Effector CD8-positive, alpha-beta T cell (primary cell): Measurements from ENCODE around the gene PABPN1L.

ENCODE experiments used
- DNase-seq: peaks from one replicate; lab custom pipeline; 2025; lab: John Stamatoyannopoulos, UW

PABPN1L gene

DNA sequence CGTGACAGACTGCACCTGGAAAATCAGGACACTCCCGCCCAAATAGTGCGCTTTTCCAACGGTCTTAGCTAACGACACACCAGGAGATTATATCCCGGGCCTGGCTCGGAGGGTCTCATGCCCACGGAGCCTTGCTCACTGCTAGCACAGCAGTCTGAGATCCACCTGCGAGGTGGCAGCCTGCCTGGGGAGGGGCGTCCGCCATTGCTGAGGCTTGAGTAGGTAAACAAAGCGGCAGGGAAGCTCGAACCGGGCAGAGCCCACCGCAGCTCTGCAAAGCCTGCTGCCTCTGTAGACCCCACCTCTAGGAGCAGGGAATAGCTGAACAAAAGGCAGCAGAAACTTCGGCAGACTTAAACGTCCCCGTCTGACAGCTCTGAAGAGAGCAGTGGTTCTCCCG is 14.8 kb downstream of the PABPN1L start:
- no peak for DNase-seq

DNA sequence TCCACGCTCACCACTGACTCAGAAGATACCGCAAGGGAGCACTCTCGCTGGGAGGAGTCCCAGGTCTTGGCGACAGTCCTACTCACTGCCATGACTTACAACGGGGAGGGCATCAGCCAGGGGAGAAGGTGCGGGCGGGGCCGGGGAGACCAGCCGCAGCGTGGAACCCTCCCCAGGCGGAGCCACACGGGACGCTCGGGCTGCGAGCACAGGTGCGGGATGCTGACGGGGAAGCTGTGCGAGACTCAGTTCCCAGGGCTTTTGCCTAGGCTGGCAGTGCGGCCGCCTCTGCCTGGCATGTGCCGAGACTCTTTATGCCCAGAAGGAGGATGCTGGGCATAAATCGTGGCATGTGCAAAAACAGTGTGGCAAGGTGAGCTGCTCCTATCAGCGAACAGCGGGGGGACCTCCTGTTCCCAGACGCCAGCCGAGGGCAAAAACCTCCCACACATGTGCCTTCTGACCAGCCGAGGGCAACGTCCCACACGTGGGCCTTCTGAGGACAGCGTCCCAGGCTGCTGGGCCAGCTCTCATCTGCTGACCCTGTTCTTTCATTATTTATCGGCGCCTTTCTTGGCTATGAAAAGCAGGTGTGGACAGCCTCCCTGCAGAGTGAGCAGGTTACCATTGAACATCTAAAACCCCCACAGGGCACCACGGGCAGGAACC is 15.8 kb downstream of the PABPN1L start:
- DNase-seq: no peak

DNA sequence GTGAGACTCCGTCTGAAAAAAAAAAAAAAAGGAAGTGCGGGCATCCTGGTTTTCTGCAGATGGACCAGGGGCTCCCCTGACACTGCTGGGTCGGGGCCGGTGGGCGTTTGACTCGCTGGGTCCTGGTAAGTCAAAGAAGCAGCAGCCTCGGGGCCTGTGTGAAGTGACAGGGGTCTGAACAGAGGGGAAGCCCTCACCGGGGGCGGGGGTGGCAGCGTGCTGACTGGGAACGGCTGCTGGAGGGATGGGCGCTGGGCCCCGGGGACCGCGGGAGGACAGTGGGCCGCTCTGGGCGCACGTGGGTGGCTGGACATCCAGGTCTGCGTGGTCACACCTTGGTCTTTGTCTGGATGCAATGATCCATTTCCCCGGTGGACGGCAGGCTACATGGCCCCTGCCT is 17.9 kb downstream of the PABPN1L start:
- no peak for DNase-seq

DNA sequence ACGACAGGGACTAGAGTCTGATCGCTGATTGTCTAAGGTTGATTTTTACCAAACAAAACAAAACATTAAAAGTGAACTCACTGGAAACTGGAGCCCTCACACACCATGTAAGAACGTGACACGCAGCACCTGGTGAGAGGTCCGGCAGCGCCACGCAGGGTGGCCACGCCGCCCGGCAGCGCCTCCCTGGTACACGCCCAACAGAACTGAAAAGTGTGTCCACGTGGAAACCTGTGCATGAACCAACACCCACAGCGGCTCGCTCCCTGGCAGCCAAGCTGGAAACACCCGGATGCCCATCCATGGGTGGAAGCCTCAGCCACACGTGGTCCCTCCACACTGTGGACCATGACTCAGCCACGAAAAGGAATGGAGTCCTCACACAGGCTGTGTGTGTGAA is 18.8 kb downstream of the PABPN1L start:
- no peak for DNase-seq

DNA sequence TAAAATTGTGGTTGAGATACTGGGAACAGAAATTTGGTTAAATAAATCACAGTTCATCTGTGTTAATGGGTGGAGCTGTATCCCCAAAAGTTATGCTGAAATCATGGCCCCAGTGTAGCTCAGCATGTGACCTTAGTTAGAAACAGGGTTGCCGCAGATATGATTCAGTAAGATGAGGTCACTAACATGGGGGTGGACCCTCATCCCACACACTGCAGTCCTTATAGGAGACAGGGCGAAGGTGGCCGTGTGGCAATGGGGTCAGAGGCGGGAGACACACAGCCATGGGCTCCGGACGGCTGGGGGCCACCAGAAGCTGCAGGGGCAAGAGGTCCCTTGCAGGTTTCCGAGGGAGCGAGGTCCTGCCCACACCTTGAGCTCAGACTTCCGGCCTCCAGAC is 20.4 kb downstream of the PABPN1L start:
- no peak for DNase-seq

DNA sequence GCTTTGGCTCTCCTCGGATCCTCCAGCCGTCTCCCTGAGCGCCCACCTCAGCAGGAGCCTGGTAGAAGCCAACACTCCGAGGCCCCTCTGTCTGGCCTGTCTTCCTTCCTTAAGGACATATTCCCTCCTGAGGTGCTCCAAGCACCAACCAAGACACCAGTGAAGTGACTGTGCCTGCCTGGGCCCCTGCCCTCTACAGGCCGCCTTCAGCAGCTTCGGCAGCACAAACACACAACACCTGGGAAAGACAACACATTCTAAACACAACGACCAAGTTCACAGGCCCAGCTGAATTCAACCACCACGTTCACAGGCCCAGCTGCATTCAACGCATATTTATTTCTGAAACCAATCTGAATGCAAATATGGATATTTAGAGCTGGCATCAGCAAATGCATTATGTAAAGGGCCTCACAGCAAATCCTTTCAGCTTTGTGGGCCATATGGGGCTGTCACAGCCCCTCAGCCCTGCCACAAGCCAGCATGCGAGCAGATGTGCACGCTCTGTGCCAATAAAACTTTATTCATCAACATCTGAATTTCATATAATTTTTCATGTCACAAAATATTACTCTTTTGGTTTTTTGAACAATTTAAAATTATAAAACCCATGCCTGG is 21.9 kb downstream of the PABPN1L start:
- DNase-seq: no peak

DNA sequence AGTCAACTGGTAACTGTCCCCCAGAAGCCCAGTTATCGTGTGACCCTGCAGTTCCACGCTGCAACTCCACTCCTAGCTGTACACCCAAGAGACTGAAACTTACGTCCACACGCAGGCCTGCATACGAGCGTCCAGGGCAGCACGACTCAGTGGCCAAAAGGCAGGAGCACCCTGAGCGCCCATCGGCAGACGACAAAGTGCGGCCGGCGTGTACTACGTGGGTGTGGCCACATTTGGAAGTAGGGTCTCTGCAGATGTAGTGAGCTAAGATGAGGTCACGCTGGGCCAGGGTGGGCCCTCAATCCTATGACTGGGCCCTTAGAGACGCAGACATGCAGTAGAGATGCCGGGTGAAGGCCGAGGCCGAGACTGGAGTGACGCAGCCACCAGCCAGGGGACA is 23.2 kb downstream of the PABPN1L start:
- no peak for DNase-seq

DNA sequence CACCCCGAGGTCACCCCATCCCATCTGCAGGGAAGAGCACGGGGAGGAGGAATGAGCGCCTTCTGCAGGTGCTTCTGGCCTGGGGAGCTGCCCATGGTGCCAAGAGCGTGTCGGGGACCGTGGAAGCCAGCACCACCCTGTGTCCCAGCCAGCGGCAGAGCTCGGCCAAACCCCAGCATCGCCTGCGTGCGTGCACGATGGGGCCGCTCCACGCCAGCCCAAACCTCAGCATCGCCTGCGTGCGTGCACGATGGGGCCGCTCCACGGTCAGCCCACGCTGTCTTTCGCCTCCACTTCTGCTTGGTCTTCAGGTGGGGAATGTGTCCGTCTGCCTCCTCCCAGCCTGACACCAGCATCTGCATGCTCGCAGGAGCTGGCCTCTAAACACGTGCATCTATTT is 23.7 kb downstream of the PABPN1L start:
- no peak for DNase-seq

DNA sequence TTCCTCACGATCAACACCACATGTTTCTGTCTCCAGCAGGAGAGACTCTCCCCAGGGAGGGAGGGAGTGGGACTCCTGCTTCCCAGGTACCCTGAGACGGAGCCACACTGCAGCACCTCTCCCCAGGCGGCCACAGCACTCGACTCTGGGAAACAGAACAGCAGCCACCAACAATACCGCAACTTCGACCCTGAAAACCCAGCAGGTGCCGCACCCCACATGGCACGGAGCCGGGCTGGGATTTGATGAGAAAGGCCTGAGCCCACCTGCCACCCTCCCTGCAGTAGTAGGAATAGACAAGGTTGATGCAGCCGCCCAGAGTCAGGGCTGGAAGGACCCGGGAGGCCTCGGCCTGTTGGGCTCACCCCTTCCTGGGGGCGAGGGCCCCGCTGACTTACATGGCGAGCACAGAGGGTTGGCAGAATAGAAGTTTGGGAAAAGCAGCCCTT is 24.1 kb downstream of the PABPN1L start:
- no peak for DNase-seq

DNA sequence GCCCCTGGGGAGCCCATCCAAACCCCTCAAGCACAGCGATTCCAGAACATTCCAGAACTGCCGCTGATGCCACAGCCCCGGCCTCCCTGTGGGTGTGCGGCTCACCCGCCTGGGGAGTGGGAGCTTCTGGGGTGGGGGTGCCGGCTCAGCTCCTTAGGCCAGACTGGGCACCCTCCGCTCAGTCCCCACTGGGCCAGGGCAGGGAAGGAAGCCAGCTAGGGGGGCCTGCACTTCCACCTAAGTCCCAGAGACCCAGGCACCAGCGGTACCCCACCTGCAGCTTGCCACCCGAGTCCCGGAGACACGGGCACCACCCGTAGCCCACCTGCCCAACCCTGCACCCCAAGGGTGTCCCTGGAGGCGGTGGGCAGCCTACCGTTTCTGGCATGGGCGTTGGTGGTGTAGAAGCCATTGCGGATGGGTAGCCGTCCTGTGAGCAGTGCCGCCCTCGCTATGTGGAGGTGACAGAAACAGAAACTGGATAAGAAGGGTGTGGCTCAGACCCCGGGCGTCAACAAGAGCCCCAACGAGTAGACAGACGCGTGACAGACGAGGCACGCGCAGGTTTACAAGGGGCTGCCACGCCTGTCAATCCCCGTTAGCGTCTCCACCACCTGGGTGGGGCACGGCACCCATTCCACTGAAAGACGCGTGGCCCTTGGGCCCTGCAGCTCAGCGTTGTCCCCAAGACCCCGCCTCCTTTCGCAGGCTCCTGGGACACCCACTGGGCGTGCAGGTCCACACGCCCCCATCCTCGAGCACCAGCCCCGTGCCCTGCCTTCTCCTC is 24.7 kb downstream of the PABPN1L start:
- DNase-seq: no peak

DNA sequence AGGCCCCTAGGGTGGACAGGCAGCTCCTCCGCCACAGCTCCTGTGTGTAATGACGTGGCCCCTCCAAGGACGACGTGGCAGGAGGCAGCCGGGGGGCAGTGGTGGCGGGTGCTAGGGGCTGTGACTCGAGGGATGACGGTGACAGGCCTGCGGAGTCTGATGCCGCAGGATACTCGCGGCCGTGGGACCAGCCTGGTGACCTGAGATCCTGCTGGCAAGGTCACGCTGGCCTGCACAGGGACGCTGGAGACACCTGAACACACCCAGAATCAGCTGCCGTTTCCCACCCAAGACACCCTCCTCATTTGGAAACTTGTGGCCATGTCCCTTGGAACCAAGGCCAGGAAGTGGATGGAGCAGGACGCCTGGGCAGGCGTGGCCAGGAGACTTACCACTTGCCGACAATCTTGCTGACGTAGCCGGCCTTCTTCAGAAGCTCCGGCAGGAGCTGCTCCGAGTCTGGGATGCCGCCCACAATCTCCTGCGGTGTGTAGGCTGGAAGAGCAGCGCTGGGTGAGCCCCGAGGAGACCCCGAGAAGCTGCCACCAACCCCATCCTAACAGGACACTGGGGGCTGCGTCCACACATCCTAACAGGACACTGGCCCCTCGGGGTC is 25.8 kb downstream of the PABPN1L start:
- no peak for DNase-seq

DNA sequence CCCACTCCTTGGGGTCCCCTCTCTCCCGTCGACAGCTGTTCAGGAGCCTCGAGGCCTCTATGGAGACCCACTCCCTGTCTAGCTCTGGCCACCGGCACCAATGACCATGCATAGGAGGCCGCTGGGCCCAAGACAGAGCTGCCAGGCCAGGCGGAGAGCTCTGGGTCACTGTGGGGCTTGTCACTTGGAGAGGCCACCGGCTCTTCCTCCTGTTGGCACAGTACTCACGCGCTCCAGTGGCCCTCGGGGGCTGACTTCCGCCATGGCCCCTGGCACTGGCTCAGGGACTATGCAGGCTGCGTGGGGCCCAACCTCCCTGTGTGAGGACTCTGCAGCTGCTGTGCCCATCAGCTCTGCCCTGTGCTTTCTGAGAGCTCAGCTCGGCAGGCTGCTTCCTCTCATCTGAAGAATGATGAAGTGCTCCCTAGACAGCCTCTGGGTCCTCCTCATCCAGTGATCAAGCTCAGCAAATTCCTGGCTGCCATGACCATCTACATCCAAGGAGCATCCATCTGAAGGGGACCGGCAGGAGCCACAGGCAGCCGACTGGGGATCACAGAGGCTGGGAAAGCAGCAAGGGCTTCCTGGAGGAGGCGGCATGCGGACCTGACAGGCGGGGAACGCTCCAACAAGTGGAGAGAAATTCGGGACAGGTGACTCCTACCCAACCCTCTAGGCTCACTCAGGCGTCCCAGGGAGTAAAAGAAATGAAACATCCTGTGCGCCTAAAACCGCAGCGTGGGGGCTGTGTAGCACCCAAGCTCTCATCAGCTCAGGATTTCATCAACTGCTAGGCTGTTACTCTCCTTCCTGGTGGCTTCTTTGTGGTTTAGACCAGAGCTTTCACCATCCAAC is 26.5 kb downstream of the PABPN1L start:
- no peak for DNase-seq

DNA sequence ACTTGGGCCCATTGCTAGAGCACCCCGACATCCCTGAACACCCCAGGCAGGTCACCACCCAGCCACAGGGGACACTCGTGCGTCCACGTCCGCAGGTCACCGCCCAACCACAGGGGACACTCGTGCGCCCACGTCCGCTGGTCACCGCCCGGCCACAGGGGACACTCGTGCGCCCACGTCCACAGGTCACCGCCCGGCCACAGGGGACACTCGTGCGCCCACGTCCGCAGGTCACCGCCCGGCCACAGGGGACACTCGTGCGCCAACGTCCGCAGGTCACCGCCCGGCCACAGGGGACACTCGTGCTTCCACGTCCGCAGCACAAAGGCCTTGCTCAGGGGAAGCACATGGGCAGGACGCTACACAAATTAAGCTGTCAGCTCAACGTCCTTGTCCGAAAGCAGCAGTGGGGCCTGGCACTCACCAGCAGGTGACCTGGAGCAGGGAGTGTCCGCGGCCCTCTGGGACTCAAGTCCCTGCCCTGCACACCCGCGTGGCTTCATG is 27.4 kb downstream of the PABPN1L start:
- DNase-seq: no peak

DNA sequence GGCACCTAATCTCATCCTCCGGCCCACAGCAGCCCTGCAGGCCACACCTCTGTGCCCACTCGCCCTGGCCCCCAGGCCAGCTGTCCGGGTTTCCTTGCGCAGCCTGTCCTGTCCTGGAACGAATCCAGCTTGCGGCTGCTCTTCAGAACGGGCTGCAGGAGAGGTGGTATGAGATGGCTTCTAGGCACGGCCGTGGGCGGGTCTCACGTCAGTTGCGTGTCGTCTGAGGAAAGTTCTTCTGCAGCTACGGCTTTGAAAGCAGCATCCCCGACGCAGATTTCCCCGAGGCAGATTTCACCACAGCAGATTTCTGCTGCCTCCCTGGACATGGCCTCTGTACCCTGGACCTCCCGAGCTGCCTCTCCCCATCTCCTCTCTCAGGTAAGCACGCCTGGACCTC is 27.9 kb downstream of the PABPN1L start:
- DNase-seq: no peak

DNA sequence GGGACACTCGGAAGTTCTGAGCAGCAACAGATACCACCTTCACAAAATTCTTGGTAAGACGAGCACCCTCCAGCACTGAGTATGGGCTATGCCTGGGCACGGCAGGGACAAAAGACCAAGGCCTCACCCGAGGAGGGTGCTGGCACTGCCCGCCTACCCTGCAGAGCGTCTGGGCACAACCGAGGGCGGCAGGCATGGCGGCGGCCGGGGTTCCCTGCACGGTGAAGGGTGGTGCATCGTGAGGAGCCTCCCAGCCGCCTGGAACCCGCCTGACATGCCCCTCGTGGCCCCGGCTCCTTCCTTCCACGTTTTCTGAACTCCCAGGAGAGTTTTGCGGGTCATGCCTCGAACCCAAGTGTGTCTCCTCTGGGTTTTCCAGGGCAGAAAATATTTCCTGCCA is 28.7 kb downstream of the PABPN1L start:
- no peak for DNase-seq

DNA sequence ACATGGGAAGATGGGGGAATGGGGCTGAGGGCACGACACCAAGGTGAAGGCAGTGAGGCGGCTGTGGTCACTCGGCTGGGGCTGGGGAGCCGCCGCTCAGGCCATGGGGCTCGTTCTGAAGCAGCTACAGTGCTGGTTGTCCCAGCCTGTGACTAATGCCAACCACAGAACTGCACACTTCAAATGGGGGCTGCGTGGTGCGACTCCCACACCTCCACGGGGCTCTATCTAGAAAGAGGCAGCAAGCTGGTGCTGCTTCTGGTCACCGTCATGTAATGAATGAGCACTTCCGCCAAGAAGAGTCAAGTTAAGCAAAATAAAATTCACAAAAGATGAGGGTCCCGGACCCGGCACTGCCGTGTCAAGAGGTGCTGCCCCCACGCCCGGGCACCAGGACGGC is 29.7 kb downstream of the PABPN1L start:
- no peak for DNase-seq

DNA sequence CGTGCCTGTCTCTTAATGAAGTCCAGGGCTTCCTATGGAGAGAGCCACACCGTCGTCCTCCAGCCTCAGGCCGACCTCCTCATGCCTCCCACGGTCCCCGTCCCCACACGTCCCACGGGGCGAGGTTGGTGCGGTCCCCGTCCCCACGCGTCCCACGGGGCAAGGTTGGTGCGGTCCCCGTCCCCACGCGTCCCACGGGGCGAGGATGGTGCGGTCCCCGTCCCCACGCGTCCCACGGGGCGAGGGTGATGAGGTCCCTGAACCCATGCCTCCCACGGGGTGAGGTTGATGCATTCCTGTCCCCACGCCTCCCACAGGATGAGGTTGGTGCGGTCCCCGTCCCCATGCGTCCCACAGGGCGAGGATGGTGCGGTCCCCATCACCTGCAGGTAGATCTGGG is 30.6 kb downstream of the PABPN1L start:
- DNase-seq: no peak

DNA sequence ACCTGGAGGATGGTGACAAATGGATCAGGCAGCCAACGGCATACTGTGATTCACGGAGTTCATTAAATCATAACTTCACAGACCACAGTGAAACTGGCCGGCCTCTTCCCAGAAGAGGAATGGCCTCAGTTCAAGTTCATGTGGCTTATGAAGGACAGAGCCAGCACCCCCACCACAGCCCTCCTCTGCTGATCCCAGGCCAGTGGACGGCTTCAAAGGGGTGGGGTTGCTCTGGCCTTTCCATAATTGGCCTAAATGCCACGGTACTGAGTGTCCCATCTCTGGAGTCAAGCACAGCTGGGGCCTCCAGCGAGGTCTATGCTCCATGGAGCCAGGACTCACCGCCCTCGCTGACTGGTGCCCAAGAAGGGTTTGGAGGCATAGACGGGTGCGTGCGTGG is 31.1 kb downstream of the PABPN1L start:
- DNase-seq: no peak

DNA sequence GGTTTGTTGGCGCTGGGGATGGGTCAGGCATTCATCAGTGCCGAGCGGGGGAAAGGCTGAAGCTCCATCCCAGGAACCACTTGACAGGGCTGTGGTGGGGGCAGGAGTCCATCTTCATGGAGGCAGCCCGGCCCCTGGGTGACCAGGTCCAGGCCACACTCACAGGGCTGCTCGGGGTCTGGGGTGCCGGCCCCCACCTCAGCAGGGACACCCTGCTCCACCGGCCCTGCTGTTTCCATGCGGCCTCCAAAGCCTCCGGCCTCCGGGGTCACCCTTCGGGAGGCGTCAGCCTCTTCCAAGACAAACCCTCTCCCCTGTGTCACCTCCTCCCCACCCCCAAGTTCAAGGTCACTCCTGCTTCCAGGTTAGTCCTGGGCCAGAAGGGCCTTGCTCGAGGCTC is 31.8 kb downstream of the PABPN1L start:
- DNase-seq: no peak

DNA sequence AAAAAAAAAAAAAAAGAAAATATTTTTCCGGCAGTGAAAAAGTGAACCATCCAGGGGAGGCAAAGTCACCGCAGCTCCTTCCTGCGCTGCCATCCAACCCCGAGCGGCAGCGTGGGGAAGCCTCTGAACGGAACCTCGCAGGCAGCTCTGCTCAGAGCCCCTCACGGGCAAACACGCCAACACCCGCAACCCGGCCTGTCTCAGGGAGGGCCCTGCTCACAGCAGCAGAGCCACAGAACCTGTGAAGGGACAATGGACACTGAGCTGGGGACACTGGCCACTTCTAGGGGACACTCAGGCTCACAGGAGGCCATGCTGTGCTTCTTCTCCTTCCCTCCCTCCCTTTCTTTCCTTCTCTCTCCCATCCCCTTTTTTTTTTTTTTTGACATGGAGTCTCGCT is 33.4 kb downstream of the PABPN1L start:
- DNase-seq: no peak

DNA sequence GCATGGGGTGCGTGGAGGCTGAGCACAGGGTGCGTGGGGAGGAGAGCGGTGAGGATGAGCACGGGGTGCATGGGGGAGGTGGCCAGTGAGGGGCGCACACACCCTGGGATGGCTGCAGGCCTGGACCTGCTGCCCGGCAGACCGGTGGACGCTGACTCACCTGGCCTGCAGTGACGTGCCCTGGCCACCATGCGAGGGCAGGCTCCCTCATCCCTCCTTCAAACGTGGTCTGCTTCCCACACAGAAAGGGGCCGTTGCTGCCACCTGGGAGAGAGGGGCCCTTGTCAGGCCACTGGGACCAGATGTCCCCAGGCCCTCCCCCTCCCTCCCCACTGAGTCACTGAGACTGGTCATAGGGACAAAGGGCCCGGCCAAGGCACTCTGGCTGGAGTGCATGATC is 34.6 kb downstream of the PABPN1L start:
- no peak for DNase-seq

DNA sequence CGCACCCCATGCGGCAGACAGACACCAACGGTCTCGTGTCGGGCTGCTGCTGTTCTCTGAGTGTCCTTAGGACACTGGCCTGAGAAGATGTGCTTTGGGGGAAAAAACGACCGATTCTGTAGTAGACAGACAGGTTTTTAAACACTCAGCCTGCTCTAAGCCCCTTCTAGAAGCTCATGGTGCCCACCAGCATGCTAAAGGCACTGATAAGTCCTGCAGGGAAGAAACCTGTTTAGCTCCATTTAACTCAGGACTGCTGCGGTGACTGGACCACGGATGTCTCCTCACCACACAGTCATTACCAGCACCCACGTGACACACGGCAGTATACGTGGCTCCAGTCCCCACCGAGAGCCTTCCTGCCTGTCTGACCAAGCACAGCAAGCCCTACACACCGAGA is 35.7 kb downstream of the PABPN1L start:
- no peak for DNase-seq
